Daoy (cell line): ENCODE measurements around the gene ARID1B. TPM values are rescaled to one million over a fixed set of nuclear protein-coding genes. Genes with fewer than 3 reads are reported as not detected.

Source experiments
- DNase-seq: peaks from one replicate; pipeline ENCODE4 v3.0.0-alpha.2; 2015; ENCODE audit warnings: low read depth
- total RNA-seq: library from RNA; depleted of rRNA; stranded (reverse); fragments of >200 nt; shearing (Covaris generic); gene quantifications from 2 replicates; pipeline ENCODE4 v1.2.3, GENCODE V29; 2014

ARID1B gene
- total RNA-seq, 1 experiment from 2014 or later: 16.3 TPM

DNA sequence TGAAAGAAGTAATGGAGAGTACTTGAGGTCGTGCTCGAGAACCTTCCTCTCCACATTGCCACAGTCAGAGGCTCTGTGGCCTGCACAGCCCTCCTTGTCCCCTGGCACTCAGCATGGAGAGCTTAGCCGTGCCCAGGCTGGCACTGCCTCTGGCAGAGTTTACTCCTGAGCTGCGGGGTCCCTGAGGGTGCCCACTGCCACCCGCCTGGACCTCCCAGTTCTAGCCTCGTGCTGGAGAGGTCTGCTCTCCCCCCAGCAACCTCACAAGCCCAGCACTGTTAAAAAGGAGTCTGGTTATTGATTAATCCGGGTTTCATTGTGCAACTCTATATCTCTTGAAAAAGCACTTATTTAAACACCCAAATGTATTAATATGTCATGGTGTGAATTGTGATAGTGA is 319.3 kb downstream of the ARID1B start:
- DNase-seq: no peak

DNA sequence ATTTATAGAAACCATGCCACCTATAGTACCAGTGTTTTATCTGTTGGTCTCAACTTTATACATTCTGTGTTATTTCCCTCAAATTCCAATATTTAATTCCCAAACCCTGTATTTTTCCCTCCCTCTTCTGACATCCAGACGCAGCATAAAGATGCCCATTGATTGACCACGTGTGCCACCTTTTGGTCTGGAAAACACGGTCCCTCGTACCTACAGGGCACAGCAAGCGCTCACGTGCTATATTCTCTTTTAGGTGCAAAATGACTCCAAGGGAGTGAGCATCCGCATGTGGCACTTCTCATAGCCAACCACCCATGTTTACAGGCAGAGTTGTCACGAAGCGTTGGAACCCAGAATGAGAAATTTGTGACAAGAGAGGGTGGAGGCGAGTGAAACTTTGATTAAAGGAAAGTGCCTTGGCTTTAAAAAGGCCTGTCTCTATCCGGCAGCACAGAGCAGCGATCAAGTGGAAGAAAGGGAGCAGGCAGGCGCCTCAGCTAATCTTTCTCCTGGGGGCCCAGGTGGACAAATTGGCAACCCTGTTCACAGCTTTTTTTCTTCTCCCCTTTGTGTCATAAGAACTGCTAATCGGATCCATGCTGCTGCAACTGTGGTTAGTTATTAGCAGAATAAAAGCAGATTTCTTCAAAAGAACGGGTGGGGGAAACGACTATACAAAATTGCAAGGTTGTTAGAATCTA is 320.2 kb downstream of the ARID1B start:
- DNase-seq: no peak

DNA sequence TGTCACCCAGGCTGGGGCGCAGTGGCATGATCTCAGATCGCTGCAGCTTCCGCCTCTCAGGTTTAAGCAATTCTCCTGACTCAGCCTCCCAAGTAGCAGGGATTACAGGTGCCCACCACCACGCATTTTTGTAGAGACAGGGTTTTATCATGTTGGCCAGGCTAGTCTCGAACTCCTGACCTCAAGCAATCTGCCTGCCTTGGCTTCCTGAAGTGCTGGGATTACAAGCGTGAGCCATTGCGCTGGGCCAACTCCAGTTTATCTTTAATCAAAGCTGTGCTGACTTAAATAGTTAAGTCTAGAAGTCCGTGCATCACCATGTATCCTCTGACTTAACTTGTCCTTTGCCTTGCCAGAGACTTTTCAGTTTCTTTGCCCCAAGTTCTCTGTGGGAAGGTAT is 321.8 kb downstream of the ARID1B start:
- DNase-seq: no peak

DNA sequence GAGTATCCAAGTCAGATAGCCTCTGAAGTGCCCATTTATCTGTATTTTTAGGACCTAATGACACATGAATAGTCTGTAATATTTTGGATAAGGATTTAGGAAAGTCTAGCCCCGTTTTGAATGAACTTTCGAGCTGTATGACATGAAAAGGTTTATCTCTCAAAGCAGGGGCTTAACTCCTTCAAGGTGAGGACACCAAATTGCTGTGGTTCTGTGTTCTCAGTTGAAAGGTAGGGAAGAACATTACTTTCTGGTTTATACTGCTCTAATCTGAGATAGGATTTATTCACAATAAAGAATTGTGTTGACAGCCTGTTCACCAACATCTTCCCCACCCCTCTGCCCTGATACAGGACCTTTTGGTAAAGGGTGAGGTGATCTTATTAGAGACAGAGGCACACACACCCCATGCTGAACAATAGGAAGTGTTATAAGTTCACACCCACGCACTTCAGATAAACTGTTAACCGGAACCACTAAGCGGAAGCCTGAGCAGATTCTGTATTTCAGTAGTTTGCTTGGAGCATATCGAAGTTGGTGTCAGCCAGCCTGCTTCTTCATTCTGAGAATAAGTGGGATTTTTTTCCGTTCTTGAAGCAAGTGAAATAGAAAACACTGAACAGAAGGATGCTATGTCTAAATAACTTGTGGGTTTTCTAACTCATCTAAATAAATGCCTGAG is 322.9 kb downstream of the ARID1B start:
- no peak for DNase-seq

DNA sequence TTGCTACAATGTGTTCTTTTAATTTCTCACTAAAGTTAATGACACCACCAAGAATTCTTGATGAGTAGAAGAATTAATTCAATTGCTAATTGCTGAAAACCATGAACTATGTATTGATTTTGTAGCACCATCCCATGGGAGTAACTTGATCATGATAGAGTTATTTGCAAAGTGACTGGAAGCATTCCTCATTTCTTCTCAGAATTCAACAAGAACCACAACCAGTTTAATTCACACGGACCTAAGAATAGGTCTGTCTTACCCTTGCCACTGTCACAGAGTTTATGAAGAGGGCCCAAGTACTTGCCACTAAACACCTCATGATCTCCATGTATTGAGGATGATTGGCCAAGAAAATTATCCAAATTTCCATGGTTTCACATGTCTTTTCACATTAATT is 324.0 kb downstream of the ARID1B start:
- no peak for DNase-seq

DNA sequence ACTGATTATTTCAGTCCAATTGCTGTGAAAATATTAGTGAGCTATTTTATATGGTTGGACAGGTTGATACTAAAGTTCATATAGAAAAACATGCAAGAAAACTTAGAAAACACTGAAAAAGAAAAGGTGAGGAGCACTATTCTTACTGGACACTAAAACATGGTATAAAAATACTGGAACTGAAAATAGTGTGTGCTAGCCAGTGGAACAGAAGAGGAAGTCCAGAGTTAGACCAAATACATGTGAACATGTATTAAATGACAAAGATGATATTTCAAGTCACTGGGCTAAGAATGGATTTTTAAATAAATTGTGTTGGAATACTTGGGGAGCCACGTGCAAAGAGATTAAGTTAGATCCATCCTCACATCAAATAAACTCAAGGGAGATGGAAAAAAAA is 327.6 kb downstream of the ARID1B start:
- DNase-seq: no peak

DNA sequence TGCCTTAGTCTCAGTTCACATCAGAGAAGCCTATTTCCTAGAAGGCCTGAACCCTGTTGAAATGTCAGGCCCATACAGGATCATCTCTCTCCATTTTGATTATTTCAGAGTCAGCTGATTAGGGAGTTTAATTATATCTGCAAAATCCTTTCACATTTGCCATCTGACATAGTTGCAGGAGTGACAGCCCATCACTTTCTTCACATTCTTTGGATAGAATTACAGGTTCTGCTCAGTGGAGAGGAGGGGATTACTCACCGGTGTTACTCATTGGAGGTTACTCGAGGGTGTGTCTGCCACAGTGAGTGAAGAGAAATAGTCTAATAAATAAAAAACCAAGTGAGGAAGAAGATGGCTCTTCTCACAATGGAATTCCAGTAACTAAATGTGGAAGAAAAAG is 329.3 kb downstream of the ARID1B start:
- peak; percentile 83 for DNase-seq

DNA sequence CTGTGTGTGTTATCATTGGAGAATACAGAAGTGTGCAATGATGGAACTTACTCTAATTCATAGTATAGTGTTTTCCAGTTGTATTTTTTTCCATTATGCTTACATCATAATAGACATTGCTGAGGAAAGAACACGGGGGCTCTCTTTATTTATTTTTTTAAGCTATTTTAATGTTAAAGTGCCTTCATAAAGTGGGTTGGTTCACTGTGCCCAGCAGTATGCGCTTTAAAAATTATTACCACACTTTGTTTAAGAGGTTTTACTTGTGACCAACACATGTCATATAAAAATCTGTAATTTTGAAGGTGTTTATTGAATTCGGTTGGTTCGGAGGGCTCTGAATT is 330.4 kb downstream of the ARID1B start:
- no peak for DNase-seq

DNA sequence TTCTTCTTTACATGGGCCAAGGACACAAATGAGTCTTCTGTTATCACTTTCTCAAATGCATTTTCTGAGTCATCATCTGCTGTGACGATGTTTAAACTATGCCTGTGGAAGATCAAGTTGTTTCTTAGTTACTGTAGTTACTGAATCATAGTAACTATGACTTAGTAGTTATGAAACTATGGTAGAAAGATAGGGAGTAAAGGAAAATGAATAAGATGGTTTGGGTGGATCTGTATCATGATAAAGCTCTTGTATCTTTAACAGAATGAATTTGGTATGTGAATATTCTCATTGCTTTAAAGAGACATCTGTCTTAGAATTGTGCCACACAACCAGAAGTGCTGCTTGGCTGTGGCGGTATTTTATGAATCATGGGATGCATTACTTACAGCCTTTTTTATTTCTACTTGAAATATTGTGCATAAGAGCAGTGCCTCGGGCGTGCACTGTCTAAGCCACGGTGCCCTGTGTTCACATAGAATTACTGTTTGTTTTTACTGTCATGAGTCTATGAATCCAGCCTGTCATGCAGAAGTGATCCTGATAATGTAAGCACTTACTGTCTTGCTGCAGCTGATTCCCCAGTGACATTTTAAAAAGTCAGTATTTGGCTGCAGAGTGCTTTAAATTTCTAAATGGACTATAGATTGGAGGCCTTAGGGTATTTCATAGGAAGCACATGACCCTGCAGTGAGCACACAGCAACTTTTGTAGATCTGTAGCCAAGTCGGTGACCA is 330.9 kb downstream of the ARID1B start:
- peak; percentile 87 for DNase-seq

DNA sequence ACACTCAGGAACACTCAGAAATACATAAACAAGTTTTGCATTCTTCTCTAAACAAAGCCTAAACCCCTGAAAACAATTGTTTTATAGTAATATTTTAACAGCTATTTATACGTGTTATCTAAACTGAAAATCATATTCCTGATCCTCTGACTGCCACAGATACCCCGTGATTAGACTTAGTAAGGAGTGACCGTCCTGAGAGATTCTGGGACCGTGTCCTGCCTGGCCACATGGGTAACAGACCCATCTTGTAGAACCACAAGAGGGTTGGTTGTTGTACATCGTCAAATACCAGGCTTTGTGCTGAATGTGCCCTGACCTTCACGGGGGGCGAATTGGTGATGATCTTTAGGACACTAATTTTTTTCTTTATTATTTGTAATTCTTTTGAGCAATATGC is 331.7 kb downstream of the ARID1B start:
- DNase-seq: no peak

DNA sequence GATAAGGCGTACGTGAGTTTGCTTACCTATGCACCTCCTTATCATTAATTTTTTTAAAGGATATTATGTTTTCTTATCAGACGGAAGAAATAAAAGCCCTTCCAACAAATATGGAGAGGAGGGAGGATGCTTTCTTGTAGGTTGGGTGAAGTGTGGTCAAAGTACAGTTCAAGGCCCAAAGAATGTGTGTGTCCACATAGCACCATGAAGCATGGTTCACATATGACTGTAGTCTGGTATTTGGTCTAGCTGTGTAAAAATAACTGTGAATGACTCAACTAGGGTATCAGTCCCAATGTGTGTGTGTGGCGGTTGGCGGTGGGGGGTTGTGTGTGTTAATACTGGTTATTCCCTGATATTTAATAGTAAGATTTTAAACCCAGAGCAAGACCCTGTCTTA is 333.4 kb downstream of the ARID1B start:
- DNase-seq: peak; percentile 39

DNA sequence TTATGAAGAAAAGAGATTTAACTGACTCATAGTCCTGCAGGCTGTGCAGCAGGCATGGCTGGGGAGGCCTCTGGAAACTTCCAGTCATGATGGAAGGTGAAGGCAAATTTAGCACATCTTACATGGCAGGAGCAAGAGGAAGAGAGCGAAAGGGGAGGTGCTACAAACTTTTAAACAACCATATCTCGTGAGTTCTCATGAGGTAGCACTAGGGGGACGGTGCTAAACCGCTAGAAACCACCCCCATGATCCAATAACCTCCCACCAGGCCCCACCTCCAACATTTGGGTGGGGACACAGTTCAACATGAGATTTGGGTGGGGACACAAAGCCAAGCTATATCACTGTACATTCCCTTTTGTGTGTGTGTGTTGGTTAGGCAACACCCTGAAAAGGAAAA is 336.2 kb downstream of the ARID1B start:
- DNase-seq: no peak

DNA sequence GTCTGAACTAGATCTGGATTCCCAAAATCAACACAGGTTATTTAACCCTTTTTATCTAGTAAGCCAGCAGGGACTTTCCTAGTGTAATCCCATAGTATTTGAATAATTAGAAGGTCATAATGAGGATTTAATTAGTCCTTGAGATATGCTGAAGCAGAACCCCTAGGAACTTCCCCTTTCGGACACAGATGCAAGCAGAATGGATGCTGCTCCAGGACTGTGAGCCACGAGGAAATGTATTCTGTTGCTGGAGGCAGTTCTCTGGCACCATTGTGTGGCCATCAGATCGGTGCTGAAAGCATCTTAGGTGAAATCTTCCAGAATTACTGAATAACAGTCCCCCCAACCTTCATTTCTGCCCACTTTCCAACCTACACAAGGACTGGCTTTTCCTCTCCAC is 339.2 kb downstream of the ARID1B start:
- no peak for DNase-seq

DNA sequence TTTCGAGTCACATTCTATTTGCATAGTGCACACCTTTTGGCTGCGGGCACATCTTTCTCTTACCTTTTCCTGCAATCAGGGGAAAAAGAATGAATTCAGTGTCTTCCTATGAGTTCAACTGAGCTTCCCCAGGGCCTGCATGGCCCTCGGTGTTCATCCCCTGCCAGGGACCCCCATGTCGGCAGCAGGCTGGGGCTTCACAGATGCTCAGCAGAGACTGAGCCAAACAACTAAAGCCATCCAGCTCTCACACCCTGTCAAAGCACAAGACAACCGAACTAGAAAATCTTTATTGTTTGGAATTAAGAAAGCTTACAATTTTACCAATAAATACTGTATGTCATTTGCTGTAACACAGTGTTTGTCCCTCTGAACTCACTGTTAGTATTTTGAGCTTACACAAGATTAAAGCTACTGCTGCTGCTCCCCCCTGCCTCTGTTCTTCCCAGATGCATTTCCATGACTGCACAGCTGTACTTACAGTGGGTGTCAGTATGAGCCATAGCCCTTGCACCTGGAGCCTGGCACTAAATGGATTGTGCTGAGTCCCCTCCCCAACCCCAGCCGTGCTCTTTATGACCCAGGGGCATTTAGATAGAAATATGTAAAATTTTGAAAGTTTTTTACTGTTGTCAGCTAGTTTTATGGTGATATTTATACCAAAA is 340.4 kb downstream of the ARID1B start:
- no peak for DNase-seq

DNA sequence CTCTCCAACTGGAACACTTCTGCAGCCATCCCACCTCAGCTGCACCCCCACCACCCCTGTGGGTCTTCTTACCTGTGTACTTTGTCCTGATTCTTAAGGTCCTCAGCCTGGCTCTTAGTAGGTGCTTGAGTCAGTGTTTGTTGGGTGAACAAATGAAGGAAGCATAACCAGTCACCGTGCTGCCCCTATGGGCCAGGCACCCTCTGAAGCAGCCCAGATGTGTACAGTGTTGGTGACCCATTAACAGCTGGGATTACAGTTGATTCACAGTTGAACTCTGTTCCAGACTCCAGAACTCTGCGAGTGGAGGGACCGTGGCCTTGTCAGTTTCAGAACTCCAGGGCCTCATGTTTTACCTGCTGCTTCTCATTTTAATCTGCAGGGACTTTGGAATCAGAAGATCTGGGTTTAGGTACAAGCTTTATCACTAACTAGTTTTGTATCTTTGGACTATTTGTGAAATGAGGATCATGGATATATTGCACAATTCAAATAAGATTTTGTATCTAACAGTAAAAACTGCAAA is 342.4 kb downstream of the ARID1B start:
- no peak for DNase-seq

DNA sequence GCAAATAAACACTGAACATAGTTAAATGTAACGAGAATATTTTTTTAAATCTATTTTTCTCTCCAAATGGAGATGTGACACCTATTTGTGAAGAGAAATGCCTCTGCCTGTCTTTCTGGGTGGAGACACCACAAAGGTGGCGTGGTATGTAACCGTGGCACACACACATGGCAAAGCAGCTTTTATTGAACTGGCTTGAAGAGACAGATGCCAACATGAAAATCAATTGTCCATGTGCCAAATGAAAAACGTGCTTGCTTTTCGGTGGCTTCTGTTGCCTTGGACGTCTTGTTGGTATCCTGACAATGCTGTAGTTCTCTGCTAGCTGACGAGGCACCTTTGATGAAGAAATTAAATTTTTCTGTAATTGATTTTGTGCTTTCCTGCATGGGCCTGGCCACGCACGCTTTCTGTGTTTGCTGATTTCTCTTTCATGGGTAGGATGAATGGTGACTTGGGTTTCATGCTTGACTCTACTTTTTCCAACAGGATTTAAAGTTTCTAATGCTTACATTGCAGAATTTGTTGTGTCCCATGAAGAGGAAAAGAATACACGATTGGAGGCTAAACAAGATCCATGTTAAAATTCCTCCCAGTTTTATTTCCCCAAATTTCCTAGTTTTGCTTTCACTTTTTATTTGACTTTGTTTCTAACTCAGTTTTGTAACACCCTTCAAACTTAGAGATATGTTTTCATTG is 343.5 kb downstream of the ARID1B start:
- DNase-seq: no peak

DNA sequence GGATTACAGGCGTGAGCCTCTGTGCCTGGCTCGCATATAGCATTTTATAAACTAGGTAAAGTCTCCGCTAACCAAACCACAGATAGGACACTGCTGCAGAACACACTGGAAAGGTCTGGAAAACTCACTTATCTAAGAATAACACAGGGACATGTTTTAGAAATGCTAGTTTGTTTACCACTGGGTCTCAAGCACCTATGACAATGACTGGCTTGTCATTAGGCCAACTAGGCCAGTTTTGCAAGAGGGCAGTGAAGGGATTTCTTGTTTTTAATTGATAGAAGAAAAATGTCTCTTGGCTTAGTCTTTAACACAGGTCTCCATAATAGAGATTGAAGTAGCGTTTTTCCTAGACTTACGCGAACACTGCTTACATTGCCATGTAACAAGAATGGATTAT is 344.7 kb downstream of the ARID1B start:
- no peak for DNase-seq

DNA sequence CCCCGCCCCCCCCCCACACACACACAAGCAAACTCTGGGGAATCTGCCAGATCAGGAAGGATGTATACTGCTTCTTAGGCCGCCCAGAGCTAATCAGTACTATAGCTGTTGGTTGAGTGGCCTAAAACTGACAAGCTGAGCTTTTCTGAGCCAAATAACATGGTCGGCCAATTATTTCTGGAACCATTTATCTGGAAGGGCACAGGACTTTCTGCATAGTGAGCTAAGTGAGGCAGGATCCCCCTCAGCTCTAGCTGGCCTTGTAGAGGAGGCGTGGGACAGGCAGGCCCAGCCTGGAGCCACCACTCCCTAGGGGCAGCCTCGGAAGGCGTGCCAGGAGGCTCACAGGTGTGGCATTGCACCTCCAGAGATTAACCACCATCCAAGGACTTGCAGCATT is 346.1 kb downstream of the ARID1B start:
- DNase-seq: no peak

DNA sequence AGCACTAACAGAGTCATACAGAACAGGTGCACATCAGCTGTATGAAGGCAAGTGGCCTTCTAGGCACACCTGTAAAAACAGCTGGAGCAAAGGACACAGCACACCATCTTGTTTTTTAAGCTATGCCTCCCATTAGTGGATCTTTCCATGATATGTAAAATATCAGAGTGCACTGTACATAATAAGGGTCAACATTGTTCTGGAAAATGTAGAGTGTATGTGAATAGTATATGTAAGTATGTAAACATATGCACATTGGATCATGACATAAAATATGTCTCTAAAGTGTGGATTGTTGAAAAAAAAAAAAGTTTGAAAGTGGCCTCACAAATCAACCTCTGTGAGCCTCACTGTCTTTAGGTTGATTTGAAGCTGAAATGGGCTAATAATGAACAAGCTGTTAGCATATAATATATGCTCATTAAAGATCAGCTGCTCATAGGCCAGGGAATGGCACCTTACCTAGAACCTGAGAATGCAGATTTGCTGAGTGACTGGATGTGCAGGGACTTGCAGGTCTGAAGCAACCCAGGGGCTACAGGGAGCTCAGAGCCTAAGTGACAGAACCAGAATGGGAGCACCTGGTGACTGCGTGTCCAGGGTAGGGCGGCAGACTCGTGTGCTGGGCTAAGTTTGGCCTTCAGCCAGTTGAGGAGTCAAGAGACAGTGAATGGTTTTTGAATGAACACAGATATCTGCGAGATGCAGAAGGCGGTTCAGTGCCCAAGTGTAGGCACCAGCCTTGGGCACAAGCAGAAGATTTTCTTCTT is 347.5 kb downstream of the ARID1B start:
- DNase-seq: no peak

DNA sequence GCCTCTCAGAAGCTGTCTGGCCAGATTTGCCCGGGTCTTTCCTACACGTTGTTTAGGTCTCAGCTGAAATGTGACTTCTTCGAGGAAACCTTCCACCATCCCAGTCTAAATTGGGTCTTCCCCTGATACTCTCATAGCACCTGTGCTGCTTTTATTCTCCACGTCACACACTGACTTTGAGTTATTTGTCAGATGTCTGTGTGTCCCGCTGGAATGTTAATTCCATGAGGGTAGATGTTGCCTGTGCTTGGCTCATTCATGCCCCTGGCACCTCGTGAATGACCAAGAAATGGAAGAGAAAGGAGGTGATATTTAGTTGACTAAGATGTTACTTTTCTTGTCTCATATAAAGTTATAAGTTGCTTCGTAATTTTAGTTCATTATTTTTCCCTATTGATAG is 348.4 kb downstream of the ARID1B start:
- DNase-seq: no peak
